NB4 (cell line): ENCODE data around the gene ATG16L1.

Experiments used
- DNase-seq: peaks from one replicate; pipeline ENCODE4 v3.0.0; 2010; ENCODE audit warnings: low read depth
- H3K4me3 ChIP-seq: one replicate; pipeline ENCODE4 v1.5.1; 2011; ENCODE audit warnings: mild to moderate bottlenecking, low read depth, low read length, moderate library complexity
- MAX ChIP-seq: IDR thresholded peaks from 2 replicates; pipeline ENCODE4 v1.6.1; 2011; ENCODE audit warnings: low read depth, low read length
- MYC ChIP-seq: IDR thresholded peaks from 2 replicates; pipeline ENCODE4 v1.6.1; 2011; ENCODE audit warnings: low read depth, low read length
- POLR2A ChIP-seq: IDR thresholded peaks from 2 replicates; pipeline ENCODE4 v1.6.1; 2011; ENCODE audit warnings: mild to moderate bottlenecking; ENCODE audit not compliant: insufficient read length; ENCODE audit errors: extremely low read depth
- TF ChIP-seq, protein P1 (sequence below): IDR thresholded peaks from one replicate; pipeline ENCODE4 v1.5.1; 2012; ENCODE audit warnings: low read depth, low read length

Gene ATG16L1

DNA sequence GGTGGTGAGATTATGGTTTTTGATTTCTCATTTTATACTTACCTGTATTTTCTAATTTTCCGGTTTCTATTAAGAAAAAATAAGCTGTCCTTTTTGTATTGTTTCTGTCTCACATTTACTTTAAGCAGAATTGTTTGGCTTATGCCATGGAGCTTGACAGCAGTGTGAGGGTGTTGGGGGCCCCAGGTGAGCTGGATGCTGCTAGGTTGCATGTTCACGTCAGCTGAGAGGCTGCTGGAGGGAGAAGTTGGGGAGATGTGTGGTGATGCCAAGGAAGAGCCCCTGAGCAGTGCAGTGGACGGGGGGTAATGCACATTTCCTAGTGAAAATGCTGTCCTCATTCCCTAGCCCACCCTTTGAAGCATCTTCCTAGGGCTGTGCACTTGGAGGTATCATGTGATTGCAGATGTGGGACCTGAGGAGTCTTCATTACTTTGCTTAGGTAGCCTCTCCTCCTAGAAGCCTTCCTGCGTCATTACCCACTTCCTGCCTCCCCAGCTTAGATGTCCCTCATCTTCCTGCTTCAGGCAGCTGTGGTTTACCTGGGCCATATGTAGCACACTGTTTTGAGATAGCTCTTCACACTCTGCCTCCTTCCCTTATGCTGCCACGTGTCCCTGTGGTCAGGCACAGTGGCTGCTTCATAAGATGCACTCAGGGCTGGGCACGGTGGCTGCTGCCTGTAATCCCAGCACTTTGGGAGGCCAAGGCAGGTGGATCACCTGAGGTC lies 16.2 kb downstream of the ATG16L1 start:
- H3K4me3 ChIP-seq: no peak overlapping the region
- TF ChIP-seq MAX (no peak), MYC (no peak), POLR2A (no peak)
- TF ChIP-seq, protein P1, sequence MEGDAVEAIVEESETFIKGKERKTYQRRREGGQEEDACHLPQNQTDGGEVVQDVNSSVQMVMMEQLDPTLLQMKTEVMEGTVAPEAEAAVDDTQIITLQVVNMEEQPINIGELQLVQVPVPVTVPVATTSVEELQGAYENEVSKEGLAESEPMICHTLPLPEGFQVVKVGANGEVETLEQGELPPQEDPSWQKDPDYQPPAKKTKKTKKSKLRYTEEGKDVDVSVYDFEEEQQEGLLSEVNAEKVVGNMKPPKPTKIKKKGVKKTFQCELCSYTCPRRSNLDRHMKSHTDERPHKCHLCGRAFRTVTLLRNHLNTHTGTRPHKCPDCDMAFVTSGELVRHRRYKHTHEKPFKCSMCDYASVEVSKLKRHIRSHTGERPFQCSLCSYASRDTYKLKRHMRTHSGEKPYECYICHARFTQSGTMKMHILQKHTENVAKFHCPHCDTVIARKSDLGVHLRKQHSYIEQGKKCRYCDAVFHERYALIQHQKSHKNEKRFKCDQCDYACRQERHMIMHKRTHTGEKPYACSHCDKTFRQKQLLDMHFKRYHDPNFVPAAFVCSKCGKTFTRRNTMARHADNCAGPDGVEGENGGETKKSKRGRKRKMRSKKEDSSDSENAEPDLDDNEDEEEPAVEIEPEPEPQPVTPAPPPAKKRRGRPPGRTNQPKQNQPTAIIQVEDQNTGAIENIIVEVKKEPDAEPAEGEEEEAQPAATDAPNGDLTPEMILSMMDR: no peak
- DNase-seq: no peak

DNA sequence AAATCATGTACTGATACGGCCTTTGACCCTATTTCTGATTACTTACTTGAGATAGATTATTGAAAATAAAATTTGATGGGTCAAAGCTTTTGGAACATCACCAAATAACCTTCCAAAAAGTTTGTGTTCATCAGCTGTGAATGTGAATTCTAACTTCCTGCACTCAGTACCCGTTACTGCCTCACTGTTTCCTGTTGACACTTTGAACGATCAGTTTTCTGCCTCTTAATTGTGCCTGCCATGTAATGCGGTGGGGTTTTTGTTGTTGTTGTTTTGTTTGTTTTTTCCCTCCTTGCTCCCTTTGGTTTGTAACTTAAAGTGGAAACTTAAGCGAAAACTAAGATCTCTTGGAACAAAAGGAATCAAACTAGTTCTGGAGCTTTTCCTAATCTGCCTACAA lies 18.9 kb downstream of the ATG16L1 start:
- no peak for DNase-seq
- no peak for TF ChIP-seq POLR2A
- TF ChIP-seq, protein P1: no peak
- TF ChIP-seq MYC: no peak
- no peak for TF ChIP-seq MAX
- H3K4me3 ChIP-seq: no peak overlapping the region

DNA sequence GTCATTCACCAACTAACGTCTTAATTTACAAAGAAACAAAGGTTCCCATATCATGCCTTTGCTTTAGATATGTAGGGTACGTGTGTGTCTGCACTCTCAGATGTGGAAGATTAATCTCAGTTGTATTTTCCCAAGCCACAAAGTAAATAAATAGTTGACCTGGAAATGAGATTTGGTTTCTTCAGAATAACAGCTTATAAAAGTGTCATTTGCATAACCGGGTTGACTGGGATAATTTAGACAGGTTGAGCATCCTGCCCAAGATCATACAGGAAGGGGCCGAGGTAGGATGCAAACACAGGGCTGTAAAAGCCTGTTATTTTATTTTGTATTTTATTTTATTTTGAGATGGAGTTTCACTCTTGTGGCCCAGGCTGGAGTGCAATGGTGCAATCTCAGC lies 19.5 kb downstream of the ATG16L1 start:
- TF ChIP-seq POLR2A: no peak
- no peak for TF ChIP-seq MAX
- TF ChIP-seq MYC: no peak
- TF ChIP-seq, protein P1: no peak
- no peak for DNase-seq
- H3K4me3 ChIP-seq: no peak overlapping the region

DNA sequence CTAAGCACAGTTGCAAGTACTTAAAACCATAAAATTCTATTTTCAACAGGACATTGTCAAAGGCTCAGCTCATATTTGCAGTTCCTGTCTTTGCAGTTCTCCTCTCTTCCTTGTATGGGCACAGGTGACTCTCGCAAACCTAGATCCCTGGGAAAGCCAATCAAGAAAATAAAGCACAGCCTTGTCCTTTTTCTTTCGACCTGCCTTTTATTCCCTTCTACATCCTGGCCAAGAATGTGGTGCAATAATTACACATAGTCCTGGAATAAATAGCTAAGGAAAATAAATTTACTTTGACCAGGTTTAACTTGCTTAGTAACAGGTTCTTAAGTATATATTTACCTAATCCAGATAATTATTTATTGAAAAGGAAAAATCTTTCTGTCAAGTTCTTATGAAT lies 20.2 kb downstream of the ATG16L1 start:
- no peak for TF ChIP-seq POLR2A
- TF ChIP-seq, protein P1: no peak
- TF ChIP-seq MYC: no peak
- TF ChIP-seq MAX: no peak
- DNase-seq: no peak
- H3K4me3 ChIP-seq: no peak overlapping the region

- no peak for DNase-seq
- H3K4me3 ChIP-seq: no peak overlapping the region
- TF ChIP-seq POLR2A (no peak), MYC (no peak), MAX (no peak)
- TF ChIP-seq, protein P1: no peak
Observed at GRCh38 chr2:233273120-233273519, 21.6 kb downstream of the ATG16L1 start.

DNA sequence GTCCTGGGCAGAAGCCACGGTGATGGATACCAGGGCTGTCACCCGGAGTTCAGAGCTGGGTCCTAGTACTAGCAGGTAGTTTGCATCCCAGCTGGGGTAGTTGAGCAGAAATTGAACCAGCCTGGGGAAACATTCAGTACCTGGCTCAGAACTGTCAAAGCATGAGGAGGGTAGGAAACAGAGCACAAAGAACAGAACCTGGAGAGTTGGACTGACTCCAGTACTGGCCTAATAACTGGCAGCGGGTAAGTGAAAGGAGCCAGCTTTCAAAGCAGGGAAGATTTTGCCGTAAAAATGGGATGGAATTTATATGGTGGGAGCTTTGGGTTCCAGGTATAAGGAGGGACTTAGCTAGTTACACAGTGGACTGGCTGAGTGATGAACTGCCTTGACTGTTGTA lies 23.8 kb downstream of the ATG16L1 start:
- H3K4me3 ChIP-seq: no peak overlapping the region
- no peak for DNase-seq
- TF ChIP-seq, protein P1: no peak
- no peak for TF ChIP-seq MYC
- no peak for TF ChIP-seq POLR2A
- no peak for TF ChIP-seq MAX
